ENCODE measurements around the gene CCDC127. TPM values are rescaled to one million over a fixed set of nuclear protein-coding genes. Genes with fewer than 3 reads are reported as not detected.
"Not testable (repeated sequence)": the region's sequence is repeated elsewhere in the genome, so short reads cannot be mapped to it uniquely, and the experiment has no call there.

The CCDC127 gene
- polyA plus RNA-seq, 3 donors, result 0.68 to 1.5 (median 0.85) TPM

DNA sequence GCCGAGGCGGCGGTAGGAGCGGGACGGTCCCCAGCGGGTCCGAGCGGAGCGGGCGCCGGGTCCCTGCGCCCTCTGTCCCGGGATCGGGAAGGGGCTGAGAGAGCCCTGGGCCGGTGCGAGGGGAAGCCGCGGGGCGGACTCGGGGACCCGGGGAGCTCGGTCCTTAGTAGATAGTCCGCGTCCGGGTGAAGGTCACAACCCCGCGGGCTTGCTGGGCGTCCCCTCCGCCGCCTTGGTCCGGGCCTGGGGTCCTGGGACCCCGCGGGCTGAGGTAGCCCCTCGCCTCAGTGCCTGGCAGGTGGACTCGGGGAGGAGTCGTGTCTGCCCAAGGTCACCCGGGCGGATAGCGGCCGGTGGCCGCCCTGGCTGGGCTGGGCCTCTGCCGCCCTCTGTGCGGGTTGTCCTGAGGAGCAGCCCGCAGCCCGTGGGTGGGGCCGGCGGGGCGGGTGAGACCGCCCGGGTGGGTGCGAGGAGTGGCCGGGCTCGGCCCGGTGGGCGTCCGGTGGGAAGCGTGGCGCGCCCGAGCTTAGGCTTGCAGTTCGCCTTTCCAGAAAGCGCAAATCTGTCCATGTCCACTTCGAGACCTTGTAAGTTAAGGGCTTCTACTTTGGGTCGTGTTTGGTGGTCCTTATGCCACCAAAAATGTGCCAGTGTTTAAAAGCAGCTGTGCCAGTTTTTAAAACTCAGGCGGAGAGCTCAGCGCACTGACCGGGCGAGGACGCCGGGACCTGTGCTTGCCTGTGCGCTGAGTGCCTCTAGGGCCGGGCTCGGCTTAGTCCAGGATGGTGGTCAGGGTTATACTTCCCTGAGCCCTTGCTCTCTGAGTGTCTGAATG is 721 bp upstream of the CCDC127 start:
- H3K36me3 Mint-ChIP-seq, result peaks cover 12 to 31% of the 10 kb centered on the region in 2 donors
- H3K27ac ChIP-seq (ENCODE audit: low read depth in 1 of 2, low read length in 2 of 2), result peak overlapping the region; percentile 32 to 81
- under 1% methylated on average over 68 of the region's 73 CpGs for WGBS (ENCODE audit: insufficient coverage)
- peak; percentile 28 to 31 (median 31) for DNase-seq
- H3K27ac Mint-ChIP-seq, result peak overlapping the region; percentile 50 to 90 (median 77)
- peak overlapping the region; percentile 96 to 98 for H3K4me3 Mint-ChIP-seq
- intact Hi-C loops (cut with micrococcal nuclease), result loop anchor here in 1 of 2 donors (2.0 kb wide), 1 partner anchor 52 kb away; the partner anchor contains the start of gene PDCD6
- no peaks in the 10 kb centered on the region for H3K27me3 ChIP-seq (ENCODE audit: control insufficient read depth in 2 of 2, insufficient read depth in 2 of 2, low read length in 2 of 2)
- peaks cover 25 to 27% of the 10 kb centered on the region in 2 donors for H3K4me1 ChIP-seq (ENCODE audit: control insufficient read depth in 1 of 2, insufficient read depth in 2 of 2, low read length in 2 of 2)
- H4K20me1 ChIP-seq (ENCODE audit: insufficient read depth, low read length), result peaks cover 48% of the 10 kb centered on the region
- H3K4me2 ChIP-seq (replicated peaks; ENCODE audit: extremely low read depth, low read length, poor library complexity, severe bottlenecking), result peak overlapping the region; percentile 83
- peak overlapping the region; percentile 84 to 97 (median 95) for H3K4me3 ChIP-seq (replicated peaks in 1 of 3; ENCODE audit: low read depth in 2 of 3, low read length in 3 of 3)
- TF ChIP-seq, protein P1, sequence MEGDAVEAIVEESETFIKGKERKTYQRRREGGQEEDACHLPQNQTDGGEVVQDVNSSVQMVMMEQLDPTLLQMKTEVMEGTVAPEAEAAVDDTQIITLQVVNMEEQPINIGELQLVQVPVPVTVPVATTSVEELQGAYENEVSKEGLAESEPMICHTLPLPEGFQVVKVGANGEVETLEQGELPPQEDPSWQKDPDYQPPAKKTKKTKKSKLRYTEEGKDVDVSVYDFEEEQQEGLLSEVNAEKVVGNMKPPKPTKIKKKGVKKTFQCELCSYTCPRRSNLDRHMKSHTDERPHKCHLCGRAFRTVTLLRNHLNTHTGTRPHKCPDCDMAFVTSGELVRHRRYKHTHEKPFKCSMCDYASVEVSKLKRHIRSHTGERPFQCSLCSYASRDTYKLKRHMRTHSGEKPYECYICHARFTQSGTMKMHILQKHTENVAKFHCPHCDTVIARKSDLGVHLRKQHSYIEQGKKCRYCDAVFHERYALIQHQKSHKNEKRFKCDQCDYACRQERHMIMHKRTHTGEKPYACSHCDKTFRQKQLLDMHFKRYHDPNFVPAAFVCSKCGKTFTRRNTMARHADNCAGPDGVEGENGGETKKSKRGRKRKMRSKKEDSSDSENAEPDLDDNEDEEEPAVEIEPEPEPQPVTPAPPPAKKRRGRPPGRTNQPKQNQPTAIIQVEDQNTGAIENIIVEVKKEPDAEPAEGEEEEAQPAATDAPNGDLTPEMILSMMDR (IDR thresholded peaks at IDR 0.05), result no peak
- peaks cover 53% of the 10 kb centered on the region for H3K4me1 Mint-ChIP-seq
- H3K27me3 Mint-ChIP-seq (ENCODE audit: low read depth in 3 of 3), result no peaks in the 10 kb centered on the region
- peaks cover under 1 to 7% of the 10 kb centered on the region in 2 donors for H3K36me3 ChIP-seq (replicated peaks in 1 of 2; ENCODE audit: control insufficient read depth in 1 of 2, insufficient read depth in 2 of 2, low read length in 2 of 2)
- H3K79me2 ChIP-seq (ENCODE audit: insufficient read depth, low read length), result peaks cover 61% of the 10 kb centered on the region
- H3K9me3 ChIP-seq (replicated peaks in 1 of 2; ENCODE audit: control insufficient read depth in 1 of 2, insufficient read depth in 1 of 2, low read length in 2 of 2), result no peaks in the 10 kb centered on the region
- peaks cover 0 to 2% (median 0%) of the 10 kb centered on the region in 7 donors for H3K9me3 Mint-ChIP-seq
- H2AFZ ChIP-seq (ENCODE audit: insufficient read depth, low read depth, low read length, poor library complexity, severe bottlenecking), result peak overlapping the region; percentile 93
- peak overlapping the region; percentile 92 for H3K9ac ChIP-seq (ENCODE audit: insufficient read depth, low read length, poor library complexity, severe bottlenecking)

DNA sequence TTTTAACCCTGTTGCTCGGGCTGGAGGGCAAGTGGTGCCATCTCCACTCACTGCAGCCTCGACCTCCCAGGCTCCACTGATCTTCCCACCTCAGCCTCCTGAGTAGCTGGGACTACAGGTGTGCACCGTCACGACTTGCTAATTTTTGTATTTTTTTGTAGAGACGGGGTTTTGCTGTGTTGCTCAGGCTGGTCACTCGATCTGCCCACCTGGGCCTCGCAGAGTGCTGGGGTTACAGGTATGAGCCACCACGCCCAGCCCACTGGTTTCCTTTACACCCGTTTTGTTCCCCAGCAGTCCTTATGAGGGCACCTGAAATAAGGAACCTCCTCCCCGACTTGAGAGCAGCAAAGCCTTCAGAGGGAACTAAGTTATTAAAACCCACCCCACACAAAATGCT is 1.9 kb downstream of the CCDC127 start:
- H3K4me3 ChIP-seq (replicated peaks in 1 of 3; ENCODE audit: low read depth in 2 of 3, low read length in 3 of 3); H2AFZ ChIP-seq (ENCODE audit: insufficient read depth, low read depth, low read length, poor library complexity, severe bottlenecking); H3K4me2 ChIP-seq (replicated peaks; ENCODE audit: extremely low read depth, low read length, poor library complexity, severe bottlenecking); H3K36me3 ChIP-seq (replicated peaks in 1 of 2; ENCODE audit: control insufficient read depth in 1 of 2, insufficient read depth in 2 of 2, low read length in 2 of 2); H3K9me3 ChIP-seq (replicated peaks in 1 of 2; ENCODE audit: control insufficient read depth in 1 of 2, insufficient read depth in 1 of 2, low read length in 2 of 2); H3K4me3 Mint-ChIP-seq; DNase-seq; H3K27me3 ChIP-seq (ENCODE audit: control insufficient read depth in 2 of 2, insufficient read depth in 2 of 2, low read length in 2 of 2); H3K9me3 Mint-ChIP-seq; intact Hi-C loops (cut with micrococcal nuclease); H3K27ac ChIP-seq (ENCODE audit: low read depth in 1 of 2, low read length in 2 of 2); H3K27ac Mint-ChIP-seq; H3K9ac ChIP-seq (ENCODE audit: insufficient read depth, low read length, poor library complexity, severe bottlenecking); H3K27me3 Mint-ChIP-seq (ENCODE audit: low read depth in 3 of 3): not testable (repeated sequence)
- WGBS (ENCODE audit: insufficient coverage), result no CpG with 5 or more reads among the region's 10 CpGs
- Histone ChIP-seq H4K20me1 (ENCODE audit: insufficient read depth, low read length) (peaks cover 22% of the 10 kb centered on the region), H3K4me1 (ENCODE audit: control insufficient read depth in 1 of 2, insufficient read depth in 2 of 2, low read length in 2 of 2) (peaks cover 20 to 21% of the 10 kb centered on the region in 2 donors), H3K79me2 (ENCODE audit: insufficient read depth, low read length) (peaks cover 38% of the 10 kb centered on the region)
- peaks cover 15 to 32% of the 10 kb centered on the region in 2 donors for H3K36me3 Mint-ChIP-seq
- H3K4me1 Mint-ChIP-seq, result peaks cover 33% of the 10 kb centered on the region

DNA sequence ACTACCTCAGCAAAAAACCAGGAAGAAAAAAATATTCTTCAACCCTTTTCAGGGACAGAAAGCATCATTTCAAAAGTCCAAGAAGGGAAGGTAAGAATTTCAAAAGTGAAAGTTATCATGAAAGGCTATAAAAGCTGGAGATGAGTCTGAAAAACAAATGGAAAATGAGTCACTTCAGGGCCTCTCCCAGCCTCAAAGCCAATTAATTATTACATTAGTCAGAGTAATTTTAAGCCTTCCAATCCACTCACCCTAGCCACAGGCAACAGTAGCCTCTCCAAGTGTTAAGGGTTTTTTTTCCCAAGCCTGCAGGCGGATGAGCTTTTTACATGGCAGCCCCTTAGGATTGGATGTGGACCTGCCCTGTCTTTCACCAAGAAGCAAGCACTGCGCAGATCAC is 2.7 kb downstream of the CCDC127 start:
- H3K4me3 Mint-ChIP-seq; intact Hi-C loops (cut with micrococcal nuclease); H3K4me2 ChIP-seq (replicated peaks; ENCODE audit: extremely low read depth, low read length, poor library complexity, severe bottlenecking); H3K27me3 ChIP-seq (ENCODE audit: control insufficient read depth in 2 of 2, insufficient read depth in 2 of 2, low read length in 2 of 2); H3K36me3 ChIP-seq (replicated peaks in 1 of 2; ENCODE audit: control insufficient read depth in 1 of 2, insufficient read depth in 2 of 2, low read length in 2 of 2); H2AFZ ChIP-seq (ENCODE audit: insufficient read depth, low read depth, low read length, poor library complexity, severe bottlenecking); H3K9me3 Mint-ChIP-seq; H3K27me3 Mint-ChIP-seq (ENCODE audit: low read depth in 3 of 3); H3K27ac ChIP-seq (ENCODE audit: low read depth in 1 of 2, low read length in 2 of 2); H3K4me3 ChIP-seq (replicated peaks in 1 of 3; ENCODE audit: low read depth in 2 of 3, low read length in 3 of 3); DNase-seq; H3K9me3 ChIP-seq (replicated peaks in 1 of 2; ENCODE audit: control insufficient read depth in 1 of 2, insufficient read depth in 1 of 2, low read length in 2 of 2); H3K27ac Mint-ChIP-seq; H3K9ac ChIP-seq (ENCODE audit: insufficient read depth, low read length, poor library complexity, severe bottlenecking): not testable (repeated sequence)
- H3K4me1 ChIP-seq (ENCODE audit: control insufficient read depth in 1 of 2, insufficient read depth in 2 of 2, low read length in 2 of 2), result peaks cover 15 to 17% of the 10 kb centered on the region in 2 donors
- peaks cover 17% of the 10 kb centered on the region for H4K20me1 ChIP-seq (ENCODE audit: insufficient read depth, low read length)
- Mint-ChIP-seq H3K36me3 (peaks cover 15 to 32% of the 10 kb centered on the region in 2 donors), H3K4me1 (peaks cover 25% of the 10 kb centered on the region)
- no CpG with 5 or more reads among the region's 2 CpGs for WGBS (ENCODE audit: insufficient coverage)
- H3K79me2 ChIP-seq (ENCODE audit: insufficient read depth, low read length), result peaks cover 30% of the 10 kb centered on the region

Data from CD14-positive monocyte (primary cell).